HG02884 (cell line): ENCODE results near the gene COPS3.
"Not testable (repeated sequence)": the region's sequence is repeated elsewhere in the genome, so short reads cannot be mapped to it uniquely, and the experiment has no call there.

Source experiments
- ATAC-seq: cut with Tn5 transposase; IDR thresholded peaks from one replicate; pipeline ENCODE4 v1.9.1; 2021; ENCODE audit warnings: mild to moderate bottlenecking, moderate library complexity; ENCODE audit not compliant: unreplicated experiment

The COPS3 gene

GRCh38 chr17:17303010-17303846 lies 22.2 kb upstream of the COPS3 start, which contains the start of gene NT5M:
NT5M (plus strand) TSS chr17:17303373; CDS start chr17:17303551, 178 bp downstream.
- peak; percentile 41 for ATAC-seq

GRCh38 chr17:17301659-17302058 lies 20.6 kb upstream of the COPS3 start:
- not testable (repeated sequence) for ATAC-seq

GRCh38 chr17:17300624-17301568 lies 19.9 kb upstream of the COPS3 start:
- no peak for ATAC-seq

GRCh38 chr17:17298108-17298507 lies 17.1 kb upstream of the COPS3 start:
- ATAC-seq: no peak

GRCh38 chr17:17297217-17297616 lies 16.2 kb upstream of the COPS3 start:
- ATAC-seq: no peak

- ATAC-seq: no peak
Observed at GRCh38 chr17:17295141-17295540, 14.1 kb upstream of the COPS3 start.

- no peak for ATAC-seq
Observed at GRCh38 chr17:17289701-17290100, 8.7 kb upstream of the COPS3 start.

- no peak for ATAC-seq
Observed at GRCh38 chr17:17289086-17289485, 8.0 kb upstream of the COPS3 start.

- ATAC-seq: no peak
Observed at GRCh38 chr17:17285951-17286350, 4.9 kb upstream of the COPS3 start.

- no peak for ATAC-seq
Observed at GRCh38 chr17:17279316-17279715, 1.7 kb downstream of the COPS3 start.

- ATAC-seq: not testable (repeated sequence)
Observed at GRCh38 chr17:17277431-17277830, 3.6 kb downstream of the COPS3 start.

GRCh38 chr17:17275971-17276370 lies 5.1 kb downstream of the COPS3 start:
- no peak for ATAC-seq

- no peak for ATAC-seq
Observed at GRCh38 chr17:17269926-17270773, 10.9 kb downstream of the COPS3 start.

- no peak for ATAC-seq
Observed at GRCh38 chr17:17264430-17264829, 16.6 kb downstream of the COPS3 start.

GRCh38 chr17:17258998-17259397 lies 22.0 kb downstream of the COPS3 start:
- ATAC-seq: no peak

- no peak for ATAC-seq
Observed at GRCh38 chr17:17258011-17258410, 23.0 kb downstream of the COPS3 start.

- no peak for ATAC-seq
Observed at GRCh38 chr17:17256316-17256715, 24.7 kb downstream of the COPS3 start.

- ATAC-seq: not testable (repeated sequence)
Observed at GRCh38 chr17:17255689-17256088, 25.4 kb downstream of the COPS3 start.

GRCh38 chr17:17254036-17254435 lies 27.0 kb downstream of the COPS3 start:
- ATAC-seq: no peak

GRCh38 chr17:17253406-17253805 lies 27.6 kb downstream of the COPS3 start:
- ATAC-seq: no peak
